DMS153 (cell line): ENCODE results near the gene NCOR2.
A peak's percentile ranks its signal among the peaks of the same experiment; 100 is the strongest.

Experiments
- DNase-seq: peaks from one replicate; lab custom pipeline; 2025; lab: John Stamatoyannopoulos, UW

The NCOR2 gene

GRCh38 chr12:124576061-124576650 is 8.7 kb upstream of the NCOR2 start:
- DNase-seq, result no peak

GRCh38 chr12:124573839-124574786 is 6.7 kb upstream of the NCOR2 start:
- DNase-seq, result no peak

GRCh38 chr12:124571556-124571955 is 4.1 kb upstream of the NCOR2 start:
- no peak for DNase-seq

GRCh38 chr12:124570810-124571209 is 3.4 kb upstream of the NCOR2 start:
- DNase-seq, result no peak

- no peak for DNase-seq
These were observed 2.1 kb upstream of the NCOR2 start for GRCh38 chr12:124569375-124570148.

- DNase-seq, result peak; percentile 38
These were observed 1.3 kb upstream of the NCOR2 start for GRCh38 chr12:124568431-124569374.

- DNase-seq, result peak; percentile 42
These were observed 411 bp upstream of the NCOR2 start for GRCh38 chr12:124567673-124568373.

- no peak for DNase-seq
These were observed 1.0 kb downstream of the NCOR2 start for GRCh38 chr12:124566161-124566996.

- DNase-seq, result no peak
These were observed 1.7 kb downstream of the NCOR2 start for GRCh38 chr12:124565656-124566160.

GRCh38 chr12:124564971-124565491 is 2.4 kb downstream of the NCOR2 start:
- DNase-seq, result no peak

GRCh38 chr12:124564232-124564958 is 3.0 kb downstream of the NCOR2 start:
- peak; percentile 41 for DNase-seq

- no peak for DNase-seq
These were observed 3.6 kb downstream of the NCOR2 start for GRCh38 chr12:124563809-124564208.

- DNase-seq, result no peak
These were observed 4.0 kb downstream of the NCOR2 start for GRCh38 chr12:124563401-124563800.

- DNase-seq, result no peak
These were observed 4.6 kb downstream of the NCOR2 start for GRCh38 chr12:124562796-124563181.

- no peak for DNase-seq
These were observed 5.2 kb downstream of the NCOR2 start for GRCh38 chr12:124562018-124562795.

GRCh38 chr12:124561231-124561630 is 6.2 kb downstream of the NCOR2 start:
- no peak for DNase-seq

GRCh38 chr12:124560146-124560890 is 7.1 kb downstream of the NCOR2 start:
- no peak for DNase-seq
